C4-2B (cell line): ENCODE data around the gene ADARB2.

Experiments
- H3K27ac ChIP-seq: fragments of 450-650 bp; 2 replicates; pipeline ENCODE4 v1.5.1; 2017
- CTCF ChIP-seq: fragments of 450-650 bp; conservative IDR thresholded peaks from 2 replicates; pipeline ENCODE4 v1.5.1; 2017; ENCODE audit warnings: mild to moderate bottlenecking
- ZFX ChIP-seq: fragments of 450-650 bp; IDR thresholded peaks from 2 replicates; pipeline ENCODE4 v1.6.1; 2017

The ADARB2 gene

GRCh38 chr10:1669433-1669832 lies 67.9 kb downstream of the ADARB2 start:
- no peak overlapping the region for H3K27ac ChIP-seq
- TF ChIP-seq CTCF (no peak), ZFX (no peak)

- no peak overlapping the region for H3K27ac ChIP-seq
These were observed 68.9 kb downstream of the ADARB2 start for GRCh38 chr10:1668399-1668798.

GRCh38 chr10:1667392-1667791 lies 69.9 kb downstream of the ADARB2 start:
- TF ChIP-seq CTCF (no peak), ZFX (no peak)
- no peak overlapping the region for H3K27ac ChIP-seq

More at GRCh38 chr10:1668399-1668798, 68.9 kb downstream of the ADARB2 start:
- TF ChIP-seq CTCF (no peak), ZFX (no peak)

DNA sequence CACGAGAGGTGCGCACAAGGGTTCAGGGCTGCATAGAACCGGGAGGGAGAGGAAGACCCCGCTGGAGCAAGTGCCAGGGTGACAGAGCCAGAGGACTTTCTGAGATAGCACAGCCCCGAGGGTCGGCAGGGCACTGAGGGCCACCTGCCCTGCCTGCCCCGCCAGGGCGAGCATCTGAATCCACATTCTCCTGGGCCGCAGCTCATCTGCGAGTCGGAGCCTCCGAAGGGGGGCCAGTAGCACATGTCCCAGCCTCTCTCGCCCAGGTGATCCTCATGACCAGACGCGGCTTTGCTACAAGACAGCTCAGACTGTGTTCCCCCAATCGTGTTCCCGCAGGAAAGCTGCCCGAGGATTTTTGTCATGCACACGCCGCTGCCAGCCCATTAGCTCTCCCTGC lies 71.2 kb downstream of the ADARB2 start:
- TF ChIP-seq ZFX: no peak
- no peak for TF ChIP-seq CTCF
- H3K27ac ChIP-seq: no peak overlapping the region

DNA sequence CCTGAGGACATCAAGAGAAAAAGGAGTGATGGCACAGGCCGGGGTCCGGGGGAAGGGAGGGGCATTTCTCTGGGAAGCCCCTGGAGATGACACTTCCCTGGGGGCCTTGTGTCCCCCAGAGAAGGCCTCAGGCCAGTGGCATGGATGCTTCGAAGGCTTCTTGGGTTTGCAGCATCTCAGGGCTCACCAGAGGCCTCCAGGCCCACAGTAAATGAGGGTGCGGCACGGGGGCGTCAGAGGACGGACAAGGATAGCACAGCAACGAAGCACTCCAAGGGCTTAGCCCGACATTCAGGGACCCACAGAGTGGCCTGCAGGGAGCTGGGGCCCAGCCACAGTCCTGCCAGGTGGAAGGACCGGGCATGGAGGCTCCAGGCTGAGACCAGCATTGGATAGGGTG lies 71.6 kb downstream of the ADARB2 start:
- TF ChIP-seq ZFX: no peak
- no peak for TF ChIP-seq CTCF
- H3K27ac ChIP-seq: no peak overlapping the region

DNA sequence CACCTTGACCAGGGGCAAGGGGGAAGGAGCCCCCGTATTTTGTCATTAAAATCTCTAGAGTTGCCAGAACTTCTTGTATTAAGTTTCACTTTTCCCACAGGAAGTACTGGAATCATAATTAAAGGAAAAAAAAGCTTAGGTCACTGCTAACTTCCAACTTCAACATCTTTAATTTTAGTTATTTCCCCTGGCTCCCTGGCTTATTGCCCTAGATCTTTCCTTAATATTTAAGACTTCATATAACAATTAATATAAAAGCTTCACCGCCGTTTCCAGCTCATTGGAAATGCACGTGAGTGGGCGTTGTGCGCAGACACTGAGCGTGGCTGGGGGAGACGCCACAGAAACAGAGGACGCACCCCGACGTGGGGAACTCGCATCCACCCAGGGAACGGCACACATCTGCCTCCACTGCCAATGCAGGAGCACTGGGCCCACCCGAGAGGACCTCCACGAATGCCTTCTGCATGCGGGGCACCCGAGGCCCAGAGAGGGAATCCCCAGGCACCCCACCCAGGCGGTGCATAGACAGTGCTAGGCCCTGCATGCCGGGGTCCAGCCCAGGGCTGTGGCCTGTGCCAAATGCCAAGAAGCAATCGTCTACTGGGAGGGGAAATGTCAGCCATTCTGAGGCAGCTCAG lies 72.2 kb downstream of the ADARB2 start:
- H3K27ac ChIP-seq: no peak overlapping the region
- TF ChIP-seq CTCF (no peak), ZFX (no peak)

GRCh38 chr10:1664333-1664964 lies 72.9 kb downstream of the ADARB2 start:
- no peak for TF ChIP-seq ZFX
- TF ChIP-seq CTCF: no peak
- H3K27ac ChIP-seq: no peak overlapping the region
